K562 (cell line): ENCODE results near the gene HLCS. TPM values are rescaled to one million over a fixed set of nuclear protein-coding genes. Genes with fewer than 3 reads are reported as not detected.

ENCODE experiments used
- ATAC-seq: fragments of 200-7000 bp; cut with Tn5 transposase; 3 replicates; pipeline ENCODE4 v1.9.1; 2020; ENCODE audit warnings: moderate library complexity
- BruUV-seq: library from RNA; stranded (reverse); fragments of 400-500 nt; replicated peaks from 2 replicates; lab custom pipeline; 2021; lab: Mats Ljungman, UMichigan
- CTCF ChIA-PET: fragments of 300-600 bp; formaldehyde crosslinking; extraction: SDS; loops from one replicate; lab custom pipeline; 2021; ENCODE audit warnings: low intra/inter-chr PET ratio; lab: Yijun Ruan, JAX
- POLR2A ChIA-PET: fragments of 300-600, 350-650 bp; sonication (Branson Sonifier 250); formaldehyde crosslinking; extraction: SDS; loops from one replicate; lab custom pipeline; 2021; ENCODE audit warnings: antibody characterized with exemption, inconsistent platforms; lab: Yijun Ruan, JAX
- DNase-seq, 4 experiments: peaks; one replicate each; pipeline versions ENCODE4 v3.0.0 to v3.0.0-alpha.2; 2011 to 2018; ENCODE audit warnings: low spot score in 3 of 4, mixed read lengths in 3 of 4; ENCODE audit errors: extremely low read depth in 1 of 4
- FAIRE-seq: peaks from 2 replicates; lab custom pipeline; 2011; peaks lifted over from hg19 to GRCh38; lab: Jason Lieb, UNC
- H2AFZ ChIP-seq: 2 replicates; pipeline ENCODE4 v1.6.0; 2011; ENCODE audit warnings: low read depth, low read length, control low read depth, inconsistent platforms
- H3K27ac ChIP-seq: fragments of 200-600 bp; 3 replicates; pipeline ENCODE4 v1.8.0; 2011; ENCODE audit warnings: low read depth, mild to moderate bottlenecking, control low read depth, inconsistent platforms, low read length, moderate library complexity, mixed read lengths; ENCODE audit errors: extremely low read depth
- H3K27me3 ChIP-seq, 2 experiments: fragments of 300-600 bp in 1 of 2; 2 replicates in 1 of 2; 3 replicates in 1 of 2; pipeline versions ENCODE4 v1.6.0 to v1.8.0; 2011; ENCODE audit warnings: inconsistent platforms in 2 of 2, low read length in 2 of 2, mild to moderate bottlenecking in 1 of 2, mixed read lengths in 1 of 2, moderate library complexity in 1 of 2; ENCODE audit not compliant: control insufficient read depth in 2 of 2, insufficient read depth in 2 of 2
- H3K36me3 ChIP-seq: fragments of 300-600 bp; 3 replicates; pipeline ENCODE4 v1.8.0; 2011; ENCODE audit warnings: mild to moderate bottlenecking, low read length, inconsistent platforms; ENCODE audit not compliant: control insufficient read depth, insufficient read depth
- H3K4me1 ChIP-seq, 2 experiments: fragments of 200-600 bp in 1 of 2; replicated peaks in 1 of 2; 2 replicates in 1 of 2; 3 replicates in 1 of 2; pipeline versions ENCODE4 v1.5.1 to v1.8.0; 2011; ENCODE audit warnings: inconsistent platforms in 2 of 2, low read length in 2 of 2, mild to moderate bottlenecking in 1 of 2, mixed read lengths in 1 of 2, moderate library complexity in 1 of 2; ENCODE audit not compliant: control insufficient read depth in 2 of 2, insufficient read depth in 2 of 2
- H3K4me2 ChIP-seq: 2 replicates; pipeline ENCODE4 v1.6.1; 2011; ENCODE audit warnings: low read length, control low read depth, inconsistent platforms, mixed read lengths; ENCODE audit not compliant: insufficient read depth
- H3K4me3 ChIP-seq: fragments of 200-600 bp; sonication (generic), shearing (Covaris generic); 2 replicates; pipeline ENCODE4 v1.5.1; 2016; ENCODE audit warnings: control low read depth, inconsistent platforms
- H3K79me2 ChIP-seq: fragments of 200-600 bp; 3 replicates; pipeline ENCODE4 v1.8.0; 2011; ENCODE audit warnings: low read length, inconsistent platforms; ENCODE audit not compliant: control insufficient read depth, insufficient read depth
- H3K9ac ChIP-seq, 2 experiments: 2 replicates each; pipeline versions ENCODE4 v1.6.0 to v1.6.1; 2011; ENCODE audit warnings: low read depth in 2 of 2, low read length in 2 of 2, control low read depth in 1 of 2, inconsistent platforms in 1 of 2, mild to moderate bottlenecking in 1 of 2, mixed read lengths in 1 of 2; ENCODE audit not compliant: insufficient read depth in 1 of 2
- H3K9me1 ChIP-seq: one replicate; pipeline ENCODE4 v1.6.0; 2011; ENCODE audit warnings: inconsistent platforms, mild to moderate bottlenecking, low read length, moderate library complexity; ENCODE audit not compliant: control insufficient read depth, insufficient read depth
- H3K9me3 ChIP-seq: replicated peaks from 2 replicates; pipeline ENCODE4 v1.5.1; 2011; ENCODE audit warnings: low read depth, low read length, inconsistent platforms; ENCODE audit not compliant: control insufficient read depth, insufficient read depth
- H4K20me1 ChIP-seq: replicated peaks from 2 replicates; pipeline ENCODE4 v1.6.1; 2011; ENCODE audit warnings: low read length, inconsistent platforms, mixed read lengths; ENCODE audit not compliant: control insufficient read depth, insufficient read depth
- NR2C1 ChIP-seq, 2 experiments: fragments of 450-650 bp; IDR thresholded peaks; 2 replicates each; pipeline ENCODE4 v1.6.1; 2017; ENCODE audit warnings: mild to moderate bottlenecking in 2 of 2, antibody characterized with exemption in 1 of 2, inconsistent platforms in 1 of 2, missing compliant biosample characterization in 1 of 2, missing genetic modification characterization in 1 of 2
- POLR3A ChIP-seq: IDR thresholded peaks from 2 replicates; pipeline ENCODE4 v1.6.1; 2011; ENCODE audit warnings: borderline replicate concordance, mild to moderate bottlenecking, moderate library complexity; ENCODE audit not compliant: insufficient read length, insufficient read depth; ENCODE audit errors: extremely low read depth
- RAD21 ChIP-seq, 2 experiments: fragments of 250-450 bp in 1 of 2; fragments of 450-650 bp in 1 of 2; sonication (Bioruptor Pico) in 1 of 2; formaldehyde crosslinking in 1 of 2; IDR thresholded peaks in 1 of 2; conservative IDR thresholded peaks in 1 of 2; 2 replicates each; pipeline versions ENCODE4 v1.4.0 to v1.8.0; 2020 to 2022; ENCODE audit warnings: mild to moderate bottlenecking in 2 of 2, moderate library complexity in 1 of 2
- RBM25 ChIP-seq: fragments of 200-400 bp; formaldehyde crosslinking; IDR thresholded peaks from 2 replicates; pipeline ENCODE4 v1.6.1; 2018; ENCODE audit warnings: low read length, low read depth, moderate library complexity; ENCODE audit not compliant: severe bottlenecking
- RCOR1 ChIP-seq, 2 experiments: IDR thresholded peaks; 2 replicates each; pipeline ENCODE4 v1.6.1; 2012; ENCODE audit warnings: low read depth in 2 of 2, low read length in 2 of 2, borderline replicate concordance in 1 of 2, improper control_type of control experiment in 1 of 2
- RFX1 ChIP-seq: fragments of 450-650 bp; IDR thresholded peaks from 2 replicates; pipeline ENCODE4 v1.6.1; 2016; ENCODE audit warnings: mild to moderate bottlenecking, moderate library complexity
- ZNF146 ChIP-seq: IDR thresholded peaks from one replicate; pipeline ENCODE4 v1.6.1; 2018; ENCODE audit warnings: missing compliant biosample characterization; ENCODE audit not compliant: unreplicated experiment
- WGBS: fragments of 100-300 bp; shearing (Covaris generic); methylation state at CpG from one replicate; pipeline ENCODE4 v1.1.6; 2016; ENCODE audit warnings: low coverage, mixed read lengths; ENCODE audit not compliant: insufficient coverage; ENCODE audit errors: missing lambda C conversion rate; 5-methylcytosine and 5-hydroxymethylcytosine counted together
- in situ Hi-C: fragments of 300-500 bp; cut with MboI; formaldehyde crosslinking; loops from 4 replicates; pipeline ENCODE4 v1.15.0; 2018; ENCODE audit warnings: inconsistent platforms, mixed read lengths
- intact Hi-C: fragments of 100-400 bp; cut with micrococcal nuclease; formaldehyde crosslinking; loops from 2 replicates; pipeline ENCODE4 v1.14.2; 2022
- polyA plus RNA-seq, 8 experiments: library from polyadenylated mRNA; depleted of rRNA in 4 of 8; stranded (reverse) in 5 of 8; unstranded in 3 of 8; fragments of >200 nt; fragmentation: Nextera tagmentation in 2 of 8; fragmentation: Illumina TruSeq in 1 of 8; extraction: Ambion mirVana in 2 of 8; extraction: Trizol in 1 of 8; gene quantifications; 2 replicates each; pipeline versions ENCODE4 v1.2.1 to v1.2.3, GENCODE V29; 2011 to 2014; ENCODE audit warnings: inconsistent platforms in 1 of 8, missing spikeins in 1 of 8
- total RNA-seq, 7 experiments: library from RNA; depleted of rRNA in 6 of 7; stranded (reverse); fragments of >200 nt in 6 of 7; fragmentation: Illumina TruSeq in 2 of 7; extraction: Trizol in 2 of 7; gene quantifications; 2 replicates each; pipeline versions ENCODE4 v1.2.1 to v1.2.3, GENCODE V29; 2011 to 2021; ENCODE audit warnings: low replicate concordance in 1 of 7
- TF ChIP-seq, protein P1 (sequence below): conservative IDR thresholded peaks from 2 replicates; pipeline ENCODE4 v1.6.1; 2011; ENCODE audit warnings: low read depth, mild to moderate bottlenecking, low read length; ENCODE audit not compliant: control insufficient read depth
- TF ChIP-seq, protein P2 (sequence below), 3 experiments: IDR thresholded peaks in 2 of 3; conservative IDR thresholded peaks in 1 of 3; 2 replicates each; pipeline ENCODE4 v1.5.1; 2011 to 2012; ENCODE audit warnings: low read length in 3 of 3, mild to moderate bottlenecking in 3 of 3, control low read depth in 2 of 3, improper control_type of control experiment in 1 of 3, inconsistent platforms in 1 of 3, low read depth in 1 of 3, mixed read lengths in 1 of 3, moderate library complexity in 1 of 3; ENCODE audit not compliant: insufficient read depth in 2 of 3

Gene HLCS
- total and polyA plus RNA-seq, 9 of the 15 experiments (the other 6 are each of a cell fraction or from before 2014, with no cell fraction given): 3.0 to 21.5 (median 17.1) TPM

DNA sequence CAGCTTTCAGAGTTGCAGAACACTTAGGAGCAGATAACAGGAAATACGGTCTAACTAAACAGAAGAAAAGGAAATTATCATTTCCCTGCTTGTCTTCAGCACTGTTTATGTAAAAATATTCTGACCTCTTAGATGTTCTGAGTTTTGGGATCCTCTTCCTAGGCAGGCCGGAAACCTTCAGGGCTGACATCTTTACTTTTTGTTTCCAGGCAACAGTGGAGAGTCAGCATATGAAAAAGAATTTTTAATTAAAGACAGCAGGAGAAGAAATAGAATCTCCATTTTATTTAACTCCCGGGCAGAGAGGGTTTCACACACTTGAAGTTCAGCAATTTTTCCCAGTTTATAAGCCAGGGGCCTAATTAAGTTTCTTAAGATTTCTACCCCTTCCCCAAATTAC lies 35.0 kb upstream of the HLCS start:
- POLR2A ChIA-PET: interaction anchor here (0.6 to 1.2 kb wide), 3 partner anchors 11 to 153 kb away, joined by 3 to 4 read pairs (median 3); no protein-coding TSS in a partner anchor

DNA sequence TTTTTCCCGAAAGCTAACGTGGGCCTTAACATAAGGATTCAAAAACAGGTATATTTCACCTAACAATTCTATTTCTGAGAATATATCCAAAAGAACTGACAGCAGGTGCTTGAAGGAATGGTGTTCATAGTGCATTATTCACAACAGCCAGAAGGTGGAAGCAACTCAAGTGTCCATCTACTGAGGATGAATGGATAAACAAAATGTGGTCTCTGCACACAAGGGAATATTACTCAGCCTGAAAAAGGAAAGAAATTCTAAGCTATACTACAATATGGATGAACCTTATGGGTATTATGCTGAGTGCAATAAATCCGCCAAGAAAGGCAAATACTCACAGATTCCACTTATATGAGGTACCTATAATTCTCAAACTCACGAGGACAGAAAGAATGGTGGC lies 33.9 kb upstream of the HLCS start:
- Histone ChIP-seq H3K27me3 (no peaks in the 10 kb centered on the region), H3K4me1 (no peaks in the 10 kb centered on the region), H3K4me3 (no peak overlapping the region), H3K36me3 (no peaks in the 10 kb centered on the region), H2AFZ (no peak overlapping the region), H4K20me1 (no peaks in the 10 kb centered on the region), H3K9me1 (no peaks in the 10 kb centered on the region), H3K27ac (no peak overlapping the region), H3K9ac (no peak overlapping the region), H3K9me3 (no peaks in the 10 kb centered on the region), H3K4me2 (no peak overlapping the region), H3K79me2 (no peaks in the 10 kb centered on the region)
- in situ Hi-C loops (no loop called here), intact Hi-C loops (no loop called here)
- CTCF ChIA-PET: no interaction called here
- ATAC-seq (peak; percentile 70), FAIRE-seq (peak; percentile 23), DNase-seq (no peak)
- no TSS peak for BruUV-seq
- WGBS: 37% methylated on average over 4 of the region's 4 CpGs
- POLR2A ChIA-PET: interaction anchor here (0.8 kb wide), 1 partner anchor 11 kb away, joined by 3 read pairs; no protein-coding TSS in a partner anchor
- TF ChIP-seq ZNF146 (CRISPR knock-in tag) (peak; percentile 95), RAD21 (CRISPR knock-in tag; conservative IDR thresholded peaks at IDR 0.05 in 1 of 2, IDR thresholded peaks at IDR 0.05 in 1 of 2) (peak in 1 of 2 experiments; percentile 31; a peak in 2 of 4 replicates), RBM25 (peak; percentile 82), NR2C1 (IDR thresholded peaks at IDR 0.05) (no peak), NR2C1 (tag; IDR thresholded peaks at IDR 0.05) (no peak), RCOR1 (IDR thresholded peaks at IDR 0.05; ENCODE audit: borderline replicate concordance in 1 of 2, low read depth in 2 of 2, low read length in 2 of 2) (0 out of 4 replicates have a peak, but pooled peaks of 1 of the 2 experiments have one; percentile 2)
- TF ChIP-seq, protein P1, sequence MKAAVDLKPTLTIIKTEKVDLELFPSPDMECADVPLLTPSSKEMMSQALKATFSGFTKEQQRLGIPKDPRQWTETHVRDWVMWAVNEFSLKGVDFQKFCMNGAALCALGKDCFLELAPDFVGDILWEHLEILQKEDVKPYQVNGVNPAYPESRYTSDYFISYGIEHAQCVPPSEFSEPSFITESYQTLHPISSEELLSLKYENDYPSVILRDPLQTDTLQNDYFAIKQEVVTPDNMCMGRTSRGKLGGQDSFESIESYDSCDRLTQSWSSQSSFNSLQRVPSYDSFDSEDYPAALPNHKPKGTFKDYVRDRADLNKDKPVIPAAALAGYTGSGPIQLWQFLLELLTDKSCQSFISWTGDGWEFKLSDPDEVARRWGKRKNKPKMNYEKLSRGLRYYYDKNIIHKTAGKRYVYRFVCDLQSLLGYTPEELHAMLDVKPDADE: no peak
- TF ChIP-seq, protein P2, sequence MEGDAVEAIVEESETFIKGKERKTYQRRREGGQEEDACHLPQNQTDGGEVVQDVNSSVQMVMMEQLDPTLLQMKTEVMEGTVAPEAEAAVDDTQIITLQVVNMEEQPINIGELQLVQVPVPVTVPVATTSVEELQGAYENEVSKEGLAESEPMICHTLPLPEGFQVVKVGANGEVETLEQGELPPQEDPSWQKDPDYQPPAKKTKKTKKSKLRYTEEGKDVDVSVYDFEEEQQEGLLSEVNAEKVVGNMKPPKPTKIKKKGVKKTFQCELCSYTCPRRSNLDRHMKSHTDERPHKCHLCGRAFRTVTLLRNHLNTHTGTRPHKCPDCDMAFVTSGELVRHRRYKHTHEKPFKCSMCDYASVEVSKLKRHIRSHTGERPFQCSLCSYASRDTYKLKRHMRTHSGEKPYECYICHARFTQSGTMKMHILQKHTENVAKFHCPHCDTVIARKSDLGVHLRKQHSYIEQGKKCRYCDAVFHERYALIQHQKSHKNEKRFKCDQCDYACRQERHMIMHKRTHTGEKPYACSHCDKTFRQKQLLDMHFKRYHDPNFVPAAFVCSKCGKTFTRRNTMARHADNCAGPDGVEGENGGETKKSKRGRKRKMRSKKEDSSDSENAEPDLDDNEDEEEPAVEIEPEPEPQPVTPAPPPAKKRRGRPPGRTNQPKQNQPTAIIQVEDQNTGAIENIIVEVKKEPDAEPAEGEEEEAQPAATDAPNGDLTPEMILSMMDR (IDR thresholded peaks at IDR 0.05 in 2 of 3, conservative IDR thresholded peaks at IDR 0.05 in 1 of 3; ENCODE audit: insufficient read depth in 2 of 3, low read depth in 1 of 3, low read length in 3 of 3): peak in 2 of 3 experiments; percentile 39 to 40; a peak in 3 of 6 replicates

More for the DNA sequence above, 35.0 kb upstream of the HLCS start:
- H3K27ac ChIP-seq: no peak overlapping the region
- 44% methylated on average over 3 of the region's 3 CpGs for WGBS
- CTCF ChIA-PET: no interaction called here
- DNase-seq (no peak), ATAC-seq (no peak), FAIRE-seq (no peak)
- H3K4me2 ChIP-seq: no peak overlapping the region
- intact Hi-C loops: no loop called here
- no peaks in the 10 kb centered on the region for H4K20me1 ChIP-seq
- peak overlapping the region; percentile 69 for H2AFZ ChIP-seq
- 0 out of 2 replicates have a peak, but pooled peaks have one; percentile 24 for TF ChIP-seq RFX1
- TF ChIP-seq POLR3A: no peak
- no peak overlapping the region for H3K9ac ChIP-seq
- no peaks in the 10 kb centered on the region for H3K79me2 ChIP-seq
- no peaks in the 10 kb centered on the region for H3K9me3 ChIP-seq
- H3K9me1 ChIP-seq: no peaks in the 10 kb centered on the region
- H3K4me1 ChIP-seq: peaks cover 0 to 4% of the 10 kb centered on the region in 2 experiments; a peak in 1 of 5 replicates
- H3K36me3 ChIP-seq: no peaks in the 10 kb centered on the region
- no peaks in the 10 kb centered on the region for H3K27me3 ChIP-seq
- in situ Hi-C loops: no loop called here
- no peak overlapping the region for H3K4me3 ChIP-seq
- no TSS peak for BruUV-seq
